Adrenal gland (tissue), 12 donors: ENCODE measurements around the gene RMND5B. TPM values are rescaled to one million over a fixed set of nuclear protein-coding genes. Genes with fewer than 3 reads are reported as not detected.

Source experiments
- DNase-seq, 7 donors: peaks; one replicate each; pipeline ENCODE4 v3.0.0-alpha.2; 2019 to 2020
- H3K27ac ChIP-seq, 5 donors: fragments of 200-600 bp; sonication (generic) in 4 of 5; 1 replicate in 3 of 5; 2 replicates in 2 of 5; pipeline versions ENCODE4 v1.5.1 to v1.8.0; 2016 to 2020; ENCODE audit warnings: mild to moderate bottlenecking in 1 of 5
- H3K27me3 ChIP-seq: fragments of 200-600 bp; 2 replicates; pipeline ENCODE4 v1.8.0; 2021
- H3K36me3 ChIP-seq, 2 donors: fragments of 200-600 bp; replicated peaks in 1 of 2; 1 replicate in 1 of 2; 2 replicates in 1 of 2; pipeline versions ENCODE4 v1.5.1 to v1.8.0; 2018 to 2022
- H3K4me1 ChIP-seq, 2 donors: fragments of 200-600 bp; replicated peaks in 1 of 2; 1 replicate in 1 of 2; 2 replicates in 1 of 2; pipeline versions ENCODE4 v1.5.1 to v1.8.0; 2018 to 2021
- H3K4me3 ChIP-seq, 4 donors: fragments of 200-600 bp; sonication (generic) in 3 of 4; one replicate each; pipeline ENCODE4 v1.5.1; 2016 to 2018
- H3K9me3 ChIP-seq, 3 donors: fragments of 200-600 bp; sonication (generic) in 1 of 3; replicated peaks in 1 of 3; 1 replicate in 2 of 3; 2 replicates in 1 of 3; pipeline versions ENCODE4 v1.5.1 to v1.8.0; 2016 to 2021
- POLR2A ChIP-seq, 2 donors: fragments of 450-650 bp; IDR thresholded peaks; one replicate each; pipeline ENCODE4 v1.6.1; 2017; ENCODE audit warnings: antibody characterized with exemption in 2 of 2, mild to moderate bottlenecking in 2 of 2, moderate library complexity in 1 of 2
- whole genome bisulfite sequencing, 4 donors: extraction: QIAGEN DNeasy Blood & Tissue Kit in 2 of 4; methylation state at CpG; one replicate each; pipeline versions ENCODE4 v1.1.5 to v1.1.7; 2013 to 2017; 5-methylcytosine and 5-hydroxymethylcytosine counted together
- intact Hi-C, 2 donors: fragments of 100-400 bp; cut with DNase I; formaldehyde crosslinking; loops; one replicate each; pipeline versions ENCODE4 v1.14.1 to v1.15.0; 2022 to 2023
- polyA plus RNA-seq, 3 donors: library from polyadenylated mRNA; stranded (reverse); fragments of 200-250 nt in 2 of 3; fragments of 350-450 nt in 1 of 3; fragmentation: Illumina TruSeq in 1 of 3; extraction: RNeasy Lipid Tissue Mini Kit (QIAGEN cat#74804) in 1 of 3; gene quantifications; one replicate each; pipeline ENCODE4 v1.2.3, GENCODE V29; 2013 to 2014
- total RNA-seq, 9 donors: library from RNA; depleted of rRNA in 4 of 9; stranded (reverse); fragments of >200 nt in 4 of 9; fragments of 120-200 nt in 1 of 9; fragmentation: NEBNext Ultra II Directional in 1 of 9; extraction: Animal tissue kit (Norgen Biotek cat#: 25700) in 1 of 9; gene quantifications; one replicate each; pipeline versions ENCODE4 v1.1.0 to v1.2.4, GENCODE V29; 2013 to 2023
- TF ChIP-seq, protein P1 (sequence below), 6 experiments: fragments of 450-650 bp in 4 of 6; fragments of 200-600 bp in 2 of 6; sonication (generic) in 1 of 6; IDR thresholded peaks; 1 replicate in 5 of 6; 2 replicates in 1 of 6; pipeline versions ENCODE4 v1.5.1 to v1.8.0; 2016 to 2021; ENCODE audit warnings: antibody characterized with exemption in 6 of 6, mild to moderate bottlenecking in 2 of 6, moderate library complexity in 1 of 6
- donor health status: healthy with polysubstance abuse.
- donor health status: Bipolar disorder and iron deficiency.
- donor health status: DM: yes; HTN: yes; CAD: no.
- donor health status: DM: no; HTN: no; CAD: no.
- donor health status: DM: no; HTN: no; CAD: no.
- donor health status: DM: yes; HTN: yes; CAD: no.

Gene RMND5B
- total and polyA plus RNA-seq, 12 donors = 28.1 to 51.4 (median 37.0) TPM

DNA sequence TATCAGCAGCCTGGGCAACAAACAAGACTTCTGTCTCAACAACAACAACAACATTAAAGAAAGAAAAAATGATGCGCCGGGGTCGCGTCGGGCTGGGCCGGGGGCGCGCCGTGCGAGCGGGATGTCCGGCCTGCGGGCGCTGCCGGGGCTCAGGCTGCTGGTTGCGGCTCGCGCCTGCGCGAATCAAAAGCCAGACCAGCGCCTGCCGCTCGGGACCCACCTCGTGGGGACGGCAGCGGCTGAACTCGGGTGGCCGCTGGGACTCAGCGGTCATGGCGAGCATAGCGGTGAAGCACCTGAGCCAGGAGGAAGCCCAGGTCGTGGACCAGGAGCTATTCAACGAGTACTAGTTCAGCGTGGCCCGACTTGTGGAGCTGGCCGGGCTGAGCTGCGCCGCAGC lies 34.8 kb downstream of the RMND5B start:
- no peaks in the 10 kb centered on the region for H3K36me3 ChIP-seq
- no peak overlapping the region for H3K27ac ChIP-seq
- intact Hi-C loops = loop anchor here (2.0 kb wide), 1 partner anchor 89 kb away; no protein-coding TSS in a partner anchor
- H3K27me3 ChIP-seq = peaks cover 23% of the 10 kb centered on the region
- no peaks in the 10 kb centered on the region for H3K9me3 ChIP-seq
- no peak for DNase-seq
- H3K4me1 ChIP-seq = peaks cover 0 to 3% of the 10 kb centered on the region in 2 donors
- TF ChIP-seq, protein P1, sequence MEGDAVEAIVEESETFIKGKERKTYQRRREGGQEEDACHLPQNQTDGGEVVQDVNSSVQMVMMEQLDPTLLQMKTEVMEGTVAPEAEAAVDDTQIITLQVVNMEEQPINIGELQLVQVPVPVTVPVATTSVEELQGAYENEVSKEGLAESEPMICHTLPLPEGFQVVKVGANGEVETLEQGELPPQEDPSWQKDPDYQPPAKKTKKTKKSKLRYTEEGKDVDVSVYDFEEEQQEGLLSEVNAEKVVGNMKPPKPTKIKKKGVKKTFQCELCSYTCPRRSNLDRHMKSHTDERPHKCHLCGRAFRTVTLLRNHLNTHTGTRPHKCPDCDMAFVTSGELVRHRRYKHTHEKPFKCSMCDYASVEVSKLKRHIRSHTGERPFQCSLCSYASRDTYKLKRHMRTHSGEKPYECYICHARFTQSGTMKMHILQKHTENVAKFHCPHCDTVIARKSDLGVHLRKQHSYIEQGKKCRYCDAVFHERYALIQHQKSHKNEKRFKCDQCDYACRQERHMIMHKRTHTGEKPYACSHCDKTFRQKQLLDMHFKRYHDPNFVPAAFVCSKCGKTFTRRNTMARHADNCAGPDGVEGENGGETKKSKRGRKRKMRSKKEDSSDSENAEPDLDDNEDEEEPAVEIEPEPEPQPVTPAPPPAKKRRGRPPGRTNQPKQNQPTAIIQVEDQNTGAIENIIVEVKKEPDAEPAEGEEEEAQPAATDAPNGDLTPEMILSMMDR (IDR thresholded peaks at IDR 0.05) = no peak
- TF ChIP-seq POLR2A (IDR thresholded peaks at IDR 0.05) = no peak
- 34 to 95% (median 44%) methylated on average over 4 to 38 of the region's 38 CpGs for WGBS, 4 donors
- H3K4me3 ChIP-seq = no peak overlapping the region

DNA sequence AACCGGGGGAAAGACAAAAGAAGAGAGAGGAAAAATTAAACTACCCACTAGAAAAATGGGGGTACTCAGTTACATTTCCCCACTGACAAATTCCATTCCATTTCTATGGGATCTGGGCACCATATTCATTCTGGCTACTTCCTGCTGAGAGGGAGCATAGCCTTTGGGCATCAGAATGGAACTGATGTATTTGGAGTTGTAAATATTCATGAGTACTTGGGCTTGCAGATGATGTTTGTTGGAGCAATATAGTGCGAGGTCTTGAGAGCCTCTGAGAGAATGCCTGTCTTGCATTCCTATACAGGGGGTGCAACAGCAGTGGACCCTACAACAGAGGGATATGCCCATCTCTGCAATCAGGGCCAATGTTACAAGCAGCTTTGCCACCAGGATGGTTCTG lies 39.6 kb downstream of the RMND5B start:
- intact Hi-C loops = no loop called here
- 85 to 96% (median 88%) methylated on average over 2 of the region's 2 CpGs for WGBS, 4 donors
- Histone ChIP-seq H3K27ac (no peak overlapping the region), H3K27me3 (peaks cover 8% of the 10 kb centered on the region), H3K4me3 (no peak overlapping the region), H3K36me3 (no peaks in the 10 kb centered on the region), H3K4me1 (no peaks in the 10 kb centered on the region), H3K9me3 (no peaks in the 10 kb centered on the region)
- no peak for DNase-seq
- TF ChIP-seq POLR2A (IDR thresholded peaks at IDR 0.05) = no peak
- TF ChIP-seq, protein P1 (IDR thresholded peaks at IDR 0.05) = no peak

DNA sequence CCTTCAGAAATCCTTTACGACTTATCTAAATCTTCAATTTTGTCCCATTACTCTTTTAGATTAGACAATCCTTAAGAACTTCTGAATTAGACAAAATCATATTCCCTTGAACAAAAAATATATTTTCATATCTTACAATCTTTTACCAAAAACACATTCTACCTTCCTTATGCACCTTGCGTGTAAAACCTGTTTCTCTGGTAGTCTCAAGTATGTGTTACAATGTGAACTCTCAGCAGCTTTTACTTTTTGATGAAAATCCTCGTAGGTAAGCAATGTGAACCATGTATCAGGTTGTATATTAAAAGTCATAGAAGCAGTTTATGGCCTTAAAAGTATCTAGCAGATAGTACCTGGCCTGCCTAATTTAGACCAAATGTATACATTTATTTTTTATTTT lies 43.6 kb downstream of the RMND5B start:
- no peaks in the 10 kb centered on the region for H3K4me1 ChIP-seq
- no peak overlapping the region for H3K27ac ChIP-seq
- H3K9me3 ChIP-seq = no peaks in the 10 kb centered on the region
- no peaks in the 10 kb centered on the region for H3K36me3 ChIP-seq
- no peak overlapping the region for H3K4me3 ChIP-seq
- TF ChIP-seq, protein P1 (IDR thresholded peaks at IDR 0.05) = no peak
- no peak for TF ChIP-seq POLR2A (IDR thresholded peaks at IDR 0.05)
- WGBS, 4 donors = 87 to 95% (median 90%) methylated on average over 3 of the region's 3 CpGs
- H3K27me3 ChIP-seq = no peaks in the 10 kb centered on the region
- DNase-seq = no peak
- intact Hi-C loops = no loop called here

DNA sequence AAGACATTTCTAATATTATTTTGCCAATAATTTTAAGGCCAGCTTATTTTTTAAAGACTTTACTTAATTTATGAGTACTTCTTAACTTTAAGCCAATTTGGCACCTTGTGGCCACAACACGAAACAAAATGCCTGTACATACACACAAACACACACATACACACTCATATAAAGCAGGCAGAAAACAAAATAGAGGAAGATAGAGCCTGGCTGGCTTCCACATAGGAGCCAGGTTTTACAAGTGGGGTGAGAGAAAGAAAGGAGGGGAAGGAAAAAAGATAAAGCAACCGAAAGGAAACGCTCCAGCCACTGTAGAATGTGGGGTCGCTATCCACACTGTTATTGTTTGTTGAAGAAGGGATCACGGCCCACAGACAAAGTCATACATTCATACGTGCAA lies 46.0 kb downstream of the RMND5B start:
- DNase-seq = no peak
- no peaks in the 10 kb centered on the region for H3K36me3 ChIP-seq
- WGBS, 4 donors = 68 to 70% (median 69%) methylated on average over 6 of the region's 6 CpGs

DNA sequence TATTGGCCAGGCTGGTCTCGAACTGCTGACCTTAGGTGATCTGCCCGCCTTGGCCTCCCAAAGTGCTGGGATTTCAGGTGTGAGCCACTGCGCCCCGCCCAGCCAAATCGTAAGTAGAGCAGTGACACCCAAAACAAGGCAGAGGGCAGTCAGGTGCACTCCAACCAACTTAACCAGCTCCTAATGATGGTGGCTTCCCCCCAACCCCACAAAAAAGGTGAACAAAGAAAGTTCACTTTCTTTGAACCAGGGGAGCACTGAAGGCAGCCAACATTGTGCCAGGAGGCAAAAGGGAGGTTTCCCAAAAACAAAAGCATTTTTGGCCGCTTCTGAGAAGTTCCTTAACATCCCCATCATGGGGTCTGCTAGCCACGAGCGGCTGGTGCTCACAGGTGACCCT lies 46.8 kb downstream of the RMND5B start:
- 79 to 86% (median 85%) methylated on average over 8 of the region's 8 CpGs for WGBS, 4 donors
- Histone ChIP-seq H3K36me3 (no peaks in the 10 kb centered on the region), H3K27ac (no peak overlapping the region), H3K4me3 (no peak overlapping the region), H3K4me1 (no peaks in the 10 kb centered on the region), H3K9me3 (no peaks in the 10 kb centered on the region), H3K27me3 (no peaks in the 10 kb centered on the region)
- no peak for DNase-seq
- intact Hi-C loops = no loop called here
- TF ChIP-seq, protein P1 (IDR thresholded peaks at IDR 0.05) = no peak
- no peak for TF ChIP-seq POLR2A (IDR thresholded peaks at IDR 0.05)

More for the DNA sequence above, 46.0 kb downstream of the RMND5B start:
- no peaks in the 10 kb centered on the region for H3K9me3 ChIP-seq
- H3K4me1 ChIP-seq = no peaks in the 10 kb centered on the region
- intact Hi-C loops = no loop called here
- no peaks in the 10 kb centered on the region for H3K27me3 ChIP-seq
- H3K27ac ChIP-seq = no peak overlapping the region
- no peak for TF ChIP-seq POLR2A (IDR thresholded peaks at IDR 0.05)
- no peak overlapping the region for H3K4me3 ChIP-seq
